ENCODE data around the gene ACO2.

GRCh38 chr22:41448189-41448808 is 20.6 kb upstream of the ACO2 start:
- peak; percentile 78 for TF ChIP-seq POLR2A (IDR thresholded peaks at IDR 0.05; ENCODE audit: low read length)
- TF ChIP-seq GATA1 (IDR thresholded peaks at IDR 0.05; ENCODE audit: low read depth, low read length): no peak
